GM19238 (cell line): Measurements from ENCODE around the gene DRC3.

Source experiments
- DNase-seq: peaks from one replicate; pipeline ENCODE4 v3.0.0; 2011; ENCODE audit warnings: low spot score; ENCODE audit not compliant: insufficient read length

Gene DRC3

GRCh38 chr17:18044609-18045008 lies 71.9 kb downstream of the DRC3 start:
- DNase-seq = no peak

GRCh38 chr17:18045691-18046350 lies 73.2 kb downstream of the DRC3 start:
- no peak for DNase-seq

GRCh38 chr17:18055597-18055996 lies 82.9 kb downstream of the DRC3 start:
- no peak for DNase-seq

- DNase-seq = no peak
These were observed 83.6 kb downstream of the DRC3 start for GRCh38 chr17:18056214-18056613.

GRCh38 chr17:18059283-18059682 lies 86.6 kb downstream of the DRC3 start:
- DNase-seq = no peak

GRCh38 chr17:18064053-18064452 lies 91.4 kb downstream of the DRC3 start:
- DNase-seq = no peak

GRCh38 chr17:18065546-18065945 lies 92.9 kb downstream of the DRC3 start:
- no peak for DNase-seq
